Measurements from ENCODE around the gene PYGO2.
"Not testable (repeated sequence)": the region's sequence is repeated elsewhere in the genome, so short reads cannot be mapped to it uniquely, and the experiment has no call there.

PYGO2 gene

DNA sequence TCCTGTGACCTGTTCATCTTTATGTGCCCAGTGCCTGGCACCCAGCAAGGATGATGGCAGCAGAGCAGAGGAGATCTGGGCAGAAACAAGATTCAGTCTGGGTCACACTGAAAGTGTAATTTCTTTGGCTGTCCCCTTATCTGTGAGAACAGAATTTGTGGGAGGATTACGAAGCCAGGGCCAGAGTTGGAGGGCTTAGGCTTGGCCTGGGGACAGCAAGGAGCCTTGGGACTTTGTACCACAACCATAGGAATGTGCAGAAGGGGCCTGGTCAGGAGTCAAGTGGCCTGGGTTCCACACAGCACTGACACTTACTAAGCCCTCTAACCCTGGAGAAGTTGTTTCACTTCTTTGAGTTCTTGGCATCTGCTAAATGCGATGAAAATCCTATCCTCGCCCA is 37.9 kb downstream of the PYGO2 start:
- Histone ChIP-seq H3K9ac (ENCODE audit: low read length) (no peak overlapping the region), H3K4me3 (ENCODE audit: low read length) (no peak overlapping the region), H3K36me3 (ENCODE audit: control insufficient read depth, insufficient read depth, low read length) (peaks cover 12% of the 10 kb centered on the region), H3K4me1 (ENCODE audit: control insufficient read depth, insufficient read depth, low read length) (no peaks in the 10 kb centered on the region), H3K9me3 (ENCODE audit: control insufficient read depth, low read length) (no peaks in the 10 kb centered on the region), H3K27me3 (ENCODE audit: control insufficient read depth, insufficient read depth, low read length) (no peaks in the 10 kb centered on the region)

DNA sequence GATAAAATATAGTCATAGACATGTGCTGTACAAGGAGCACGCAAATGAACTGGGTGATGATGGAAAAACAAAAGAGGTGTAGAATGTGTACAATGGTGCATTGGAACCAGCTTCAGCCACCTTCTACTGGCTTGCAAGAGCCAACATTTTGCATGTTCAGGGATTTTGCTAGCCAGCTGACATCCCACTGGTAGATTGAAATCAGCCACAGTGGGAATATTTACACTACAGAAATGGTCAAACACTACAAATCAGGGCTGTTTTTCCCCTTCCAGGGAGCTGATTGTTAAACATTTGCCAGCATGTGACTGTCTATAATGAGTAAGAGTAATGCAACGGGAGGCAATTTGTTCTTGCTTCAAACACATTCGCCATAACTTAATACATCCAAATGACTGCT is 48.3 kb downstream of the PYGO2 start:
- H3K9ac ChIP-seq (ENCODE audit: low read length): no peak overlapping the region
- H3K36me3 ChIP-seq (ENCODE audit: control insufficient read depth, insufficient read depth, low read length): no peaks in the 10 kb centered on the region
- no peak overlapping the region for H3K4me3 ChIP-seq (ENCODE audit: low read length)
- no peaks in the 10 kb centered on the region for H3K27me3 ChIP-seq (ENCODE audit: control insufficient read depth, insufficient read depth, low read length)
- H3K4me1 ChIP-seq (ENCODE audit: control insufficient read depth, insufficient read depth, low read length): no peaks in the 10 kb centered on the region
- no peaks in the 10 kb centered on the region for H3K9me3 ChIP-seq (ENCODE audit: control insufficient read depth, low read length)

DNA sequence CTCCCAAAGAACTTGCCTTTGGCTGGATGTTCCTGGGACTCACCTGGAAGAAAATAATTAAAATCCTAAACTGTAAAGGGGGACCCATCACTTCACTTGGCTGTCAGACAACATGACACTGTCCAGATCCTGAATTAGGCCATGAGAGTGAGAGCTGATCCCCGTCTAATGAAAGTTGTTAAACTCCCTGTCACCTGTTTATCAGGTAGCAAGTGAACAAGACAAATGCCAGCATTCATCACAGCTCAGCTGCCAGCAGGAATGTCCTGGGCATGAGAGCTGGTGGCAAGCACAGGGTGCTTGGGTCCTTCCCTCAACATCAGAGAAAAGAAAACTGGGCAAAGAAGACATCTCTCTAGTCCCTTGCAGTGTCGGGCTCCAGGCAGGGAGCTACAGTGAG is 48.8 kb downstream of the PYGO2 start:
- Histone ChIP-seq H3K9ac (ENCODE audit: low read length) (no peak overlapping the region), H3K4me1 (ENCODE audit: control insufficient read depth, insufficient read depth, low read length) (no peaks in the 10 kb centered on the region), H3K4me3 (ENCODE audit: low read length) (no peak overlapping the region), H3K36me3 (ENCODE audit: control insufficient read depth, insufficient read depth, low read length) (no peaks in the 10 kb centered on the region), H3K9me3 (ENCODE audit: control insufficient read depth, low read length) (no peaks in the 10 kb centered on the region), H3K27me3 (ENCODE audit: control insufficient read depth, insufficient read depth, low read length) (no peaks in the 10 kb centered on the region)

DNA sequence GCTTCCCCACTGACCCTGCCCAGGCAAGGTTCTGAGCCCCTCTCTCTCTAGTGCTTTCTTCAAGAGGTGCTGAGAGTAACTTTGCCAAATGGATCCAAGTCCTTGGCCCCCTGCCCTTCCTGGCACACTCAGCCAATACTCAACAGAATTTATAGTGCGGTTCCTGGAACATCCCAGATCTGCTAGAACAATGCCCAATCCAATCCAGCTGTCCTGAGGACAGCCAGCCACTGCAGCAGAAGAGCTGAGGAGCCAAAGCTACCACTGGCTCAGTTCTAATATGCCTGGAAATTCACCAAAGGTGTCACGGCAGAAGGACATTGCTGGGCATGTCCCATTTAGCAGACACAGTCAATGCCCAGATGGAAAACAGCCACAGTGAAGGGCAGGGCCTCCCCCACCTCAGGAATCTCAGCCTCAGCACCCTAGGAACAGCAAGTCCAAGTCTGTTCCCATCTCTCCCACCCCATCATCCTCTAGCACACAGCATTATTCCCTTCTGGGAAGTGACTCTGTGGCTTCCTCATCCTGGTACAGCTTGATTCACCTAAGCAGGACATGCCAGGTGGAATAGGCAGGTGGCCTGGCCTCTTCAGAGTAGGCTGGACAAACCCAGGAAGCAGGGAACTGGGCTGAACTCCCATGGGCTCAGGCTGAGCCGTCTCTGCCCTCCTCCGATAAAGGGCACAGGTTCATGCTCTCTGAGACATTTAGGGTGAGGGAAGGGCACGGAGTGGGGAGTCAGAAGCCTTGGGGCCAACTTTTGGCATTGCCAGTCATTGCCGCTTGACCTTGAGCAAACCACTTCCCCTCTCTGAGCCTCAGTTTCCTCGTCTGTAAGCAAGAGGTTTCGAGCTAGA is 49.7 kb downstream of the PYGO2 start:
- Histone ChIP-seq H3K4me3 (ENCODE audit: low read length) (no peak overlapping the region), H3K36me3 (ENCODE audit: control insufficient read depth, insufficient read depth, low read length) (no peaks in the 10 kb centered on the region), H3K9ac (ENCODE audit: low read length) (no peak overlapping the region), H3K27me3 (ENCODE audit: control insufficient read depth, insufficient read depth, low read length) (no peaks in the 10 kb centered on the region), H3K4me1 (ENCODE audit: control insufficient read depth, insufficient read depth, low read length) (no peaks in the 10 kb centered on the region), H3K9me3 (ENCODE audit: control insufficient read depth, low read length) (no peaks in the 10 kb centered on the region)

DNA sequence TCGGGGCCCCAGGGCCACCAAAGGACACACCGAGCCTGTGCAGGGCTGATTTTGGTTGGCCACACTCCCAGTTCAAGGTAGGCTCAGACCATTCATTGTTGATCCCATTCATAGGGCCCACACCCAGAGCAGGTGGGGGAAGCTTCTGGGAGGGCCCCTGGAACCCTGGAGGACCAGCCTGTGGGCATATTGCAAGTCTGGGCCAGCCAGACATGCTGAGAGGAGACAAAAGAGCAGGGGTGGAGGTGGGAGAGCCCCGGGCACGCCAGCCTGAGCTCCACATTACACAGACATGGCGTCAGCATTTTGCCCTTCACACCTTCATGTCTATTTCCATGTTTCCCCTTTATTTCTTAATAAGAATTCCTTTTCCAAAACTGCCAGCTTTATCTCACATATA is 50.7 kb downstream of the PYGO2 start:
- Histone ChIP-seq H3K9ac (ENCODE audit: low read length) (no peak overlapping the region), H3K9me3 (ENCODE audit: control insufficient read depth, low read length) (no peaks in the 10 kb centered on the region), H3K4me1 (ENCODE audit: control insufficient read depth, insufficient read depth, low read length) (no peaks in the 10 kb centered on the region), H3K27me3 (ENCODE audit: control insufficient read depth, insufficient read depth, low read length) (no peaks in the 10 kb centered on the region), H3K4me3 (ENCODE audit: low read length) (no peak overlapping the region), H3K36me3 (ENCODE audit: control insufficient read depth, insufficient read depth, low read length) (no peaks in the 10 kb centered on the region)

DNA sequence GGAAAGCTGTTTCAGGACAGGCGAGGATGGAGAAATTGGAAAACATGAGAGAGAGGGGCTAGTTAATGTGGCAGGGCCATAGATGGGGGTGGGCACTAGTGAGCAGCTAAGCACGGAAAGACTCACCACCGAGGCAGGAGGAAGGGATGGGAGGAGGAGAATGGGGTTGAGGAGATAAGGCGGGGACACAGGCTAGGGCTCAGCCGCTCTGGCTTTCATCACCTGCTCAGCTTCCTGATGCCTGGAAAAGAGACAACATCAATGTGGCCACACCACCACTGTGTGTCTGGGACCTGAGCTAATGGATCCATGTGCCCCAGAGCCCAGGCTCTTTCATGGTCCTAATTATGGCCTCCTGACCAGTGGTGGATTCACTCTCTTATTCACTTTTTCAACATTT is 52.6 kb downstream of the PYGO2 start:
- Histone ChIP-seq H3K4me3 (ENCODE audit: low read length) (no peak overlapping the region), H3K9ac (ENCODE audit: low read length) (no peak overlapping the region), H3K27me3 (ENCODE audit: control insufficient read depth, insufficient read depth, low read length) (no peaks in the 10 kb centered on the region), H3K36me3 (ENCODE audit: control insufficient read depth, insufficient read depth, low read length) (no peaks in the 10 kb centered on the region), H3K4me1 (ENCODE audit: control insufficient read depth, insufficient read depth, low read length) (no peaks in the 10 kb centered on the region), H3K9me3 (ENCODE audit: control insufficient read depth, low read length) (no peaks in the 10 kb centered on the region)

DNA sequence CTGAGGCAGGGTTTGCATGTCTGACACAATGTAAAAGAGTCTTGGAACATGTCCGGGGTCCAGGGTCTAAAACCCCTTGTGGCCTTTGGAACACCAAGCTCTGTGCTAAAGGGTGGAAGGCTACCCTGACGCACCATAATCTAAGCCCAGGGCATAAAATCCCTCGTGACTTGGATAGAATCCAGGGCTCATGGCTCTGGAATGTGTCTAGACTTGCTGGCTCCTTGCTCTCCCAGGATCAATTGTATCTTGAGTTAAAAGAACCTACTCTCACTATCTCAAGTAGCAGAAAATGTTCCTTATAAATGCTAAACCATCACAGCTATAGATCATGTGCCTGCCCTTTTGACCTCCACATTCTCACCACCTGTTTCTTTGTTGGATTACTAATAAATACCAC is 53.5 kb downstream of the PYGO2 start:
- not testable (repeated sequence) for H3K9me3 ChIP-seq (ENCODE audit: control insufficient read depth, low read length); H3K36me3 ChIP-seq (ENCODE audit: control insufficient read depth, insufficient read depth, low read length); H3K4me3 ChIP-seq (ENCODE audit: low read length); H3K4me1 ChIP-seq (ENCODE audit: control insufficient read depth, insufficient read depth, low read length); H3K27me3 ChIP-seq (ENCODE audit: control insufficient read depth, insufficient read depth, low read length); H3K9ac ChIP-seq (ENCODE audit: low read length)

All from mucosa of stomach (tissue), 1 donor.